GM10266 (cell line): ENCODE results near the gene PAPPA2.

ENCODE experiments used
- DNase-seq: peaks from one replicate; pipeline ENCODE4 v3.0.0; 2012; ENCODE audit errors: extremely low spot score
- CTCF ChIP-seq: IDR thresholded peaks from 2 replicates; pipeline ENCODE4 v1.5.1; 2012; ENCODE audit warnings: mild to moderate bottlenecking, low read depth; ENCODE audit not compliant: control insufficient read depth, insufficient read depth; ENCODE audit errors: missing control alignments

PAPPA2 gene

GRCh38 chr1:176820391-176821031, 357.5 kb downstream of the PAPPA2 start:
- no peak for DNase-seq
- no peak for TF ChIP-seq CTCF

- DNase-seq: no peak
Measured at GRCh38 chr1:176826265-176826664, 363.3 kb downstream of the PAPPA2 start.

GRCh38 chr1:176829261-176829660, 366.3 kb downstream of the PAPPA2 start:
- no peak for DNase-seq
- no peak for TF ChIP-seq CTCF

More at GRCh38 chr1:176826265-176826664, 363.3 kb downstream of the PAPPA2 start:
- TF ChIP-seq CTCF: no peak

- no peak for DNase-seq
- no peak for TF ChIP-seq CTCF
Measured at GRCh38 chr1:176831150-176831549, 368.2 kb downstream of the PAPPA2 start.

GRCh38 chr1:176837708-176838107, 374.7 kb downstream of the PAPPA2 start:
- DNase-seq: no peak

GRCh38 chr1:176838276-176838995, 375.5 kb downstream of the PAPPA2 start:
- no peak for TF ChIP-seq CTCF
- no peak for DNase-seq

More at GRCh38 chr1:176837708-176838107, 374.7 kb downstream of the PAPPA2 start:
- TF ChIP-seq CTCF: no peak

GRCh38 chr1:176839216-176839615, 376.2 kb downstream of the PAPPA2 start:
- DNase-seq: no peak
- no peak for TF ChIP-seq CTCF
